Caco-2 (cell line): ENCODE data around the gene PPP4R3B. TPM values are rescaled to one million over a fixed set of nuclear protein-coding genes. Genes with fewer than 3 reads are reported as not detected.

ENCODE experiments used
- BruUV-seq: library from RNA; stranded (reverse); fragments of 400-500 nt; replicated peaks from 2 replicates; lab custom pipeline; 2021; lab: Mats Ljungman, UMichigan
- CTCF ChIA-PET: fragments of 300-600 bp; sonication (Branson Sonifier 250); formaldehyde crosslinking; loops from one replicate; lab custom pipeline; 2022; ENCODE audit warnings: antibody characterized with exemption; lab: Charles Lee
- POLR2A ChIA-PET: fragments of 300-600 bp; sonication (Branson Sonifier 250); formaldehyde crosslinking; loops from one replicate; lab custom pipeline; 2022; ENCODE audit warnings: antibody characterized with exemption; lab: Charles Lee
- DNase-seq, 2 experiments: peaks; one replicate each; pipeline versions ENCODE4 v3.0.0 to v3.0.0-alpha.2; 2020 to 2022
- H3K27me3 ChIP-seq: replicated peaks from 2 replicates; pipeline ENCODE4 v1.6.0; 2011; ENCODE audit warnings: low read length; ENCODE audit not compliant: control insufficient read depth, insufficient read depth
- H3K36me3 ChIP-seq: 2 replicates; pipeline ENCODE4 v1.5.1; 2011; ENCODE audit warnings: low read length; ENCODE audit not compliant: control insufficient read depth, insufficient read depth
- H3K4me1 ChIP-seq: fragments of 250-450 bp; sonication (Bioruptor Pico); 2 replicates; pipeline ENCODE4 v1.5.1; 2020; ENCODE audit warnings: mild to moderate bottlenecking
- H3K4me3 ChIP-seq: 2 replicates; pipeline ENCODE4 v1.5.1; 2011; ENCODE audit warnings: low read depth, mild to moderate bottlenecking, control low read depth, low read length
- H3K9me3 ChIP-seq: fragments of 250-450 bp; sonication (Bioruptor Pico); 2 replicates; pipeline ENCODE4 v1.5.1; 2020; ENCODE audit warnings: mild to moderate bottlenecking, moderate library complexity
- H3K27ac Mint-ChIP-seq: one replicate; pipeline ENCODE4 v1.8.0; 2022; ENCODE audit warnings: mixed read lengths; ENCODE audit not compliant: unreplicated experiment
- H3K27me3 Mint-ChIP-seq: one replicate; pipeline ENCODE4 v1.8.0; 2022; ENCODE audit warnings: mixed read lengths; ENCODE audit not compliant: insufficient read depth, unreplicated experiment
- H3K36me3 Mint-ChIP-seq: one replicate; pipeline ENCODE4 v1.8.0; 2022; ENCODE audit warnings: mild to moderate bottlenecking, mixed read lengths; ENCODE audit not compliant: insufficient read depth, unreplicated experiment
- H3K4me1 Mint-ChIP-seq: one replicate; pipeline ENCODE4 v1.8.0; 2022; ENCODE audit warnings: low read depth, mixed read lengths; ENCODE audit not compliant: unreplicated experiment
- H3K4me3 Mint-ChIP-seq: one replicate; pipeline ENCODE4 v1.8.0; 2022; ENCODE audit warnings: mild to moderate bottlenecking, moderate library complexity, mixed read lengths; ENCODE audit not compliant: unreplicated experiment
- H3K9me3 Mint-ChIP-seq: one replicate; pipeline ENCODE4 v1.8.0; 2022; ENCODE audit warnings: mixed read lengths; ENCODE audit not compliant: unreplicated experiment
- CTCF ChIP-seq, 2 experiments: fragments of 200-600 bp in 1 of 2; IDR thresholded peaks; 1 replicate in 1 of 2; 2 replicates in 1 of 2; pipeline versions ENCODE4 v1.5.1 to v1.8.0; 2011 to 2022; ENCODE audit warnings: antibody characterized with exemption in 1 of 2, control low read depth in 1 of 2, inconsistent platforms in 1 of 2, low read depth in 1 of 2, low read length in 1 of 2, mild to moderate bottlenecking in 1 of 2, moderate library complexity in 1 of 2; ENCODE audit not compliant: insufficient read depth in 1 of 2, severe bottlenecking in 1 of 2, unreplicated experiment in 1 of 2
- intact Hi-C: fragments of 100-400 bp; cut with micrococcal nuclease; formaldehyde crosslinking; loops from one replicate; pipeline ENCODE4 v1.10.0; 2022; ENCODE audit not compliant: unreplicated experiment
- total RNA-seq: library from RNA; stranded (reverse); gene quantifications from 2 replicates; pipeline ENCODE4 v1.2.3, GENCODE V29; 2022

PPP4R3B gene
- total RNA-seq, 1 experiment from 2014 or later: 54.7 TPM

GRCh38 chr2:55556809-55557208, 60.6 kb downstream of the PPP4R3B start:
- Mint-ChIP-seq H3K36me3 (peaks cover 70% of the 10 kb centered on the region), H3K9me3 (peaks cover 24% of the 10 kb centered on the region), H3K27me3 (no peaks in the 10 kb centered on the region), H3K4me1 (peaks cover 12% of the 10 kb centered on the region), H3K27ac (peak overlapping the region; percentile 33), H3K4me3 (no peak overlapping the region)
- Histone ChIP-seq H3K36me3 (peaks cover 10% of the 10 kb centered on the region), H3K4me3 (no peak overlapping the region), H3K4me1 (peaks cover 12% of the 10 kb centered on the region), H3K27me3 (no peaks in the 10 kb centered on the region), H3K9me3 (peaks cover 8% of the 10 kb centered on the region)
- no peak for TF ChIP-seq CTCF (IDR thresholded peaks at IDR 0.05; ENCODE audit: insufficient read depth in 1 of 2, low read depth in 1 of 2, low read length in 1 of 2, severe bottlenecking in 1 of 2, unreplicated experiment in 1 of 2)
- ChIA-PET POLR2A (no interaction called here), CTCF (interaction anchor here (0.6 kb wide), 2 partner anchors 39 to 1645 kb away, joined by 3 read pairs; no protein-coding TSS in a partner anchor)
- no peak for DNase-seq
- BruUV-seq: no TSS peak
- intact Hi-C loops: no loop called here

- no peaks in the 10 kb centered on the region for H3K27me3 ChIP-seq
- peak in 1 of 2 experiments; percentile 27 for DNase-seq
- intact Hi-C loops: no loop called here
- TF ChIP-seq CTCF (IDR thresholded peaks at IDR 0.05; ENCODE audit: insufficient read depth in 1 of 2, low read depth in 1 of 2, low read length in 1 of 2, severe bottlenecking in 1 of 2, unreplicated experiment in 1 of 2): no peak
- H3K36me3 ChIP-seq: peaks cover 5% of the 10 kb centered on the region
- peaks cover 12% of the 10 kb centered on the region for H3K4me1 ChIP-seq
- H3K4me3 ChIP-seq: no peak overlapping the region
- BruUV-seq: no TSS peak
- Mint-ChIP-seq H3K27ac (peak overlapping the region; percentile 33), H3K4me3 (no peak overlapping the region), H3K9me3 (peaks cover 15% of the 10 kb centered on the region), H3K4me1 (peaks cover 12% of the 10 kb centered on the region), H3K27me3 (no peaks in the 10 kb centered on the region), H3K36me3 (peaks cover 65% of the 10 kb centered on the region)
- ChIA-PET POLR2A (no interaction called here), CTCF (no interaction called here)
- peaks cover 2% of the 10 kb centered on the region for H3K9me3 ChIP-seq
These were observed 61.4 kb downstream of the PPP4R3B start for GRCh38 chr2:55555977-55556376.

GRCh38 chr2:55553321-55553720, 64.1 kb downstream of the PPP4R3B start:
- ChIA-PET POLR2A (no interaction called here), CTCF (no interaction called here)
- Mint-ChIP-seq H3K4me1 (peaks cover 16% of the 10 kb centered on the region), H3K36me3 (peaks cover 48% of the 10 kb centered on the region), H3K27me3 (no peaks in the 10 kb centered on the region), H3K27ac (no peak overlapping the region), H3K4me3 (no peak overlapping the region), H3K9me3 (no peaks in the 10 kb centered on the region)
- H3K27me3 ChIP-seq: no peaks in the 10 kb centered on the region
- intact Hi-C loops: no loop called here
- peaks cover 12% of the 10 kb centered on the region for H3K4me1 ChIP-seq
- H3K4me3 ChIP-seq: no peak overlapping the region
- H3K9me3 ChIP-seq: no peaks in the 10 kb centered on the region
- no TSS peak for BruUV-seq
- H3K36me3 ChIP-seq: peaks cover 4% of the 10 kb centered on the region
- DNase-seq: no peak
- TF ChIP-seq CTCF (IDR thresholded peaks at IDR 0.05; ENCODE audit: insufficient read depth in 1 of 2, low read depth in 1 of 2, low read length in 1 of 2, severe bottlenecking in 1 of 2, unreplicated experiment in 1 of 2): no peak
